ENCODE data around the gene THY1.

DNA sequence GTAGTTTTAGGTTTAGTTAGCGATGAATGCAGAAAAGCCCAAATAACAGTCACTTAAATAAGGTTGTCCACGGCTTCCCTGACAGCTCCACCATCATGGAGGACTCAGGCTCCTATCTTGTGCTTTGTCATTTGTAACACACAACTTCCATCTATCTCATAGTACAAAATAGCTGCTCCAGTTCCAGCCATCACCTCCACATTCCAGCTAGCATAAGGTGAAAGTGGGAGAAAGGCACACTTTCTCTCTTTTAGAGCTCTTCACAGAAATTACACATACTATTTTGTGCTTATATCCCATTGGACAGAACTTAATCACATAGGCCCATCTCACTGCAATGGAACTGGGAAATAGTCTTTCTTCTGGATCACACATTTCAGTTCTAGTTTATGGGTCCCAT lies 8.7 kb downstream of the THY1 start:
- TF ChIP-seq CTCF (IDR thresholded peaks at IDR 0.05), result no peak
- no peak for TF ChIP-seq EZH2 (IDR thresholded peaks at IDR 0.05)

All from neural progenitor cell (in vitro differentiated cells).